SK-N-MC (cell line): ENCODE measurements around the gene RGS6.

Experiments
- DNase-seq: peaks from one replicate; pipeline ENCODE4 v3.0.0-alpha.2; 2011; ENCODE audit warnings: low read depth, low spot score
- H3K27ac ChIP-seq: fragments of 200-600 bp; sonication (generic); 2 replicates; pipeline ENCODE4 v1.5.1; 2016; ENCODE audit warnings: mixed run types
- H3K36me3 ChIP-seq: fragments of 200-600 bp; sonication (generic); 2 replicates; pipeline ENCODE4 v1.6.1; 2017; ENCODE audit warnings: antibody characterized with exemption, low read length, mixed read lengths; ENCODE audit not compliant: insufficient read depth
- H3K4me3 ChIP-seq: fragments of 200-600 bp; sonication (generic); 2 replicates; pipeline ENCODE4 v1.5.1; 2016
- H3K9ac ChIP-seq: fragments of 200-600 bp; sonication (generic); 2 replicates; pipeline ENCODE4 v1.8.0; 2017; ENCODE audit warnings: mixed run types, mixed read lengths; ENCODE audit not compliant: insufficient read length
- H3K9me3 ChIP-seq: fragments of 200-600 bp; sonication (generic); 2 replicates; pipeline ENCODE4 v1.6.1; 2017; ENCODE audit warnings: low read depth, mild to moderate bottlenecking, antibody characterized with exemption, low read length, moderate library complexity, mixed read lengths
- EZH2 ChIP-seq: fragments of 200-600 bp; sonication (generic); IDR thresholded peaks from one replicate; pipeline ENCODE4 v1.6.1; 2017; ENCODE audit warnings: antibody characterized with exemption
- FOXP2 ChIP-seq: optimal IDR thresholded peaks from 2 replicates; pipeline ENCODE3; 2011; ENCODE audit warnings: mild to moderate bottlenecking, moderate library complexity; ENCODE audit not compliant: insufficient read depth; ENCODE audit errors: extremely low read length, control extremely low read depth
- POLR2AphosphoS5 ChIP-seq: IDR thresholded peaks from 2 replicates; pipeline ENCODE4 v1.6.1; 2012; ENCODE audit warnings: mild to moderate bottlenecking, low read depth, low read length, borderline replicate concordance

The RGS6 gene

DNA sequence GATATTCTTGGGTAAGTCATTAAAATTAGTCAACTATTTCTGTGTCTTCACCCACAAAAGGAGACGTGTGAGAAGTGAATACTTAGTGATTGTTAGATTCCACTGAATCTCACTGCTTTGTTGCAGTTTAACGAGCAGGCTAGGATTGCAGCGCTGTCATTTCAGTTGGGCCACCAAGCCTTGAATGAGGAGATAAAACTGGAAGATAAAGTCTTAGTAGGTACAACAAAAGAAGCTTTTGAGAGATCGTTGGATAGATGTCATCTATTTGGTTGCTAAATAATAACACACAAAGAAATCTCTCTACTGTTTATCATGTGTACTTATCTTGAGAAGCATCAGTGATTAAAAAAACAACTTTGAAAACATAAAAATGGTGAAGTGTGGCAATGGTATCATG, 132.3 kb downstream of the RGS6 start:
- H3K9ac ChIP-seq, result no peak overlapping the region
- H3K9me3 ChIP-seq, result no peaks in the 10 kb centered on the region
- no peaks in the 10 kb centered on the region for H3K36me3 ChIP-seq
- no peak for TF ChIP-seq POLR2AphosphoS5
- no peak for TF ChIP-seq FOXP2
- TF ChIP-seq EZH2, result no peak
- no peak overlapping the region for H3K4me3 ChIP-seq
- no peak for DNase-seq
- no peak overlapping the region for H3K27ac ChIP-seq

DNA sequence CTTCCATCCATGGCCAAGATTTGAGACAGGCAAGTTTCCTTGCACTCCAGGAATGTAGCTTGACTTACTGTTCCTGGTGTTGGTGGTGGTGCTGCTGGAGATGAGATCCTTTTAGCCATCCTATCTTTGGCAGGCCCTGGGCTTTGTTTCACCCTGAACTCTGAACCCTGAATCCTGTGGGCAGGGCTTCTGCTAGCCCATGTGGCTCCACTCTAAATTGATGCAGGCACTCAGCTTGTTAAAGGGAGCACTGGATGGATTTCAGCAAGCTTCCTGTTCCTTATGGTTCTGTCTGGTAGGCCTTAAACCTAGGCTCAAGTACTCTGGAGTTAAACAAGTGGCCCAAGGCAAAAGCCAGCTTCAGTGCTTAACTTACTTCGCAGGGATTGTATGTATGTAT, 138.2 kb downstream of the RGS6 start:
- H3K4me3 ChIP-seq, result no peak overlapping the region
- no peaks in the 10 kb centered on the region for H3K9me3 ChIP-seq
- H3K36me3 ChIP-seq, result no peaks in the 10 kb centered on the region
- TF ChIP-seq EZH2 (no peak), FOXP2 (no peak), POLR2AphosphoS5 (no peak)
- H3K9ac ChIP-seq, result no peak overlapping the region
- no peak for DNase-seq
- no peak overlapping the region for H3K27ac ChIP-seq

DNA sequence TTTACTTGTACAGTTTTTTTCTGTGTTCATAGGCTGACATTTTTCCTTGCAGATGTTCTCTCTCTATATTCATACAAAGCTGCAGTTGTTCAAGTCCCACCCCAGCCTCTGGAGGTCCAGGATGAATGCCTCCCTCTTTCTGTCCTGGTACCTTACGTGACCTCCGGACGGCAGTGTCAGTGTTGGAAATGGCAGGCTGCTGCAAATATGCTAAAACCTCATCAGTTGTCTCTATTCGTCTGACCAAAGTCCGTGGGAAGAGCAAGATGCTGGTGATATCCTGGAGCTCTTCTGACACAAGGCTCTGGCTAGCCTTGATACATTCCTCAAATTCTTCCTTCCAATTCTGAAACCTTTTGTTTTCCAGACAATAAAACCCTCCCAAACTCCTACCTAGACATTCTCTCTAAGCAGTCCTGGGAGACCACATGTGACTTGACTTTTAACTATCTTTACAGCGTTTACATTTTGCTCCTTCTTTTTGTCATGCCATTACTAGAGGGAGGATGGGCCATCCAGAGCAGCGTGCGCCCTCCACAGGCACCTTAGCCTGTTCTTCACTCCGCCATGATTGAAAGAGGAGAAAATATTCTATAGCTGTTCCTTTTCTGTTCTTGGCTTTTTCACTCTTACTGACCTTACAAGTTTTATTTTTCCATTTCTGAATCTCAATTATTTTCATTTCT, 143.6 kb downstream of the RGS6 start:
- TF ChIP-seq FOXP2 (no peak), POLR2AphosphoS5 (no peak), EZH2 (no peak)
- H3K9me3 ChIP-seq, result no peaks in the 10 kb centered on the region
- H3K27ac ChIP-seq, result no peak overlapping the region
- H3K9ac ChIP-seq, result no peak overlapping the region
- no peak overlapping the region for H3K4me3 ChIP-seq
- H3K36me3 ChIP-seq, result no peaks in the 10 kb centered on the region
- DNase-seq, result no peak

DNA sequence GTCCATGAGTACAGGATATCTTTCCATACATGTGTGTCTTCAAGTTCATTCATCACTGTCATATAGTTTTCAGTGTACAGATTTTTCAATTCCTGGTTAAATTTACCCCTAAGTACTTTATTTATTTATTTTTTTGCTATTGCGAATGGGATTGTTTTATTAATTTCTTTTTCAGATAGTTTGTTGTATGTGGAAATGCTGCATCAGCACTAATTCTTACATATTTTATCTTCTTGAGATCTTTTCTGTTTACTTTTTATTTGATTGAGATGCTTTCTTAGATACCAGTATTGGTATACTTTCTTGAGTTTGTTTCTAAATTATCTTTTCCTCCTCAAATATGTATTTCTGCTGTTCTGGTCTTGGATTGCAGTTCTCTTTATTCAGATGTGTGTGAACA, 148.9 kb downstream of the RGS6 start:
- no peak for TF ChIP-seq FOXP2
- no peak for TF ChIP-seq POLR2AphosphoS5
- Histone ChIP-seq H3K27ac (0 out of 2 replicates have a peak overlapping the region, but pooled peaks have one; percentile 7), H3K9ac (no peak overlapping the region), H3K36me3 (no peaks in the 10 kb centered on the region), H3K9me3 (no peaks in the 10 kb centered on the region), H3K4me3 (no peak overlapping the region)
- DNase-seq, result no peak

DNA sequence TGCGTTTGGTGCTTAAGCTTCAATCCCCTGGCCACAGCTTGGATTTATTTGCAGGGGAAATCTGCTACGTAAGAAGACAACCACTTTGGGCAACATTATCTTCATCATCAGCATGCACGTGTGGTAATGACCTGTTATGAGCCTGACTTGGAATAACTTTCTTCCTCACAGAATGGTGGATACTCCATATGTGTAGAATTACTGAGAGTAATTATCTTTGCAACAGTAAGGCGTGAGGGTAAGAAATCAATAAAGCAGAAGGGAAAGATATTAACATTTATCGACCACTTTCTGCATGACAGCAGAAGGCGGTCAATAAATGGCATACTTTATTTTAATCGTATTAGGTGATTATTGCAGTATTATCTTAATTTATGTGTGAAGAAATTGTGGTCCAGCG, 152.7 kb downstream of the RGS6 start:
- Histone ChIP-seq H3K9ac (no peak overlapping the region), H3K36me3 (no peaks in the 10 kb centered on the region), H3K9me3 (no peaks in the 10 kb centered on the region), H3K4me3 (no peak overlapping the region), H3K27ac (no peak overlapping the region)
- TF ChIP-seq POLR2AphosphoS5 (no peak), FOXP2 (no peak), EZH2 (no peak)
- DNase-seq, result no peak

DNA sequence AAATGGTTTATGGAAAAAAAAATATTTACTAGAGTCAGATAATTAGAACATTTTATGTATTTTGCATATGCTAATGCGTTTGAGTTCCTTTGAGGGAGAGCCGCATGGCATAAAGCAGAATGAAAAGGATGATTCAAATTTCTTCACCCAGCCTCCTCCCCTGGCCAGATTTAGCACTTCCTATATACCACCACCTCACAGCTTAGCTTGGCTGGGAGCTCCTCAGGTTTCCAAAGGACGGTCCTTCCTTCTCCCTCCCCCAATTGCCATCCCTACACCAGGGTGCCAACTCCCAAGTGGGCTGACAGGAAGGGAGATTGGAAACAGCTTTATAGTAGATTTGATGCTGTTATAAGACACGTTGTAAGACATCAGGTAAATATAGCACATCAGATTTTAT, 157.4 kb downstream of the RGS6 start:
- no peak for TF ChIP-seq FOXP2

DNA sequence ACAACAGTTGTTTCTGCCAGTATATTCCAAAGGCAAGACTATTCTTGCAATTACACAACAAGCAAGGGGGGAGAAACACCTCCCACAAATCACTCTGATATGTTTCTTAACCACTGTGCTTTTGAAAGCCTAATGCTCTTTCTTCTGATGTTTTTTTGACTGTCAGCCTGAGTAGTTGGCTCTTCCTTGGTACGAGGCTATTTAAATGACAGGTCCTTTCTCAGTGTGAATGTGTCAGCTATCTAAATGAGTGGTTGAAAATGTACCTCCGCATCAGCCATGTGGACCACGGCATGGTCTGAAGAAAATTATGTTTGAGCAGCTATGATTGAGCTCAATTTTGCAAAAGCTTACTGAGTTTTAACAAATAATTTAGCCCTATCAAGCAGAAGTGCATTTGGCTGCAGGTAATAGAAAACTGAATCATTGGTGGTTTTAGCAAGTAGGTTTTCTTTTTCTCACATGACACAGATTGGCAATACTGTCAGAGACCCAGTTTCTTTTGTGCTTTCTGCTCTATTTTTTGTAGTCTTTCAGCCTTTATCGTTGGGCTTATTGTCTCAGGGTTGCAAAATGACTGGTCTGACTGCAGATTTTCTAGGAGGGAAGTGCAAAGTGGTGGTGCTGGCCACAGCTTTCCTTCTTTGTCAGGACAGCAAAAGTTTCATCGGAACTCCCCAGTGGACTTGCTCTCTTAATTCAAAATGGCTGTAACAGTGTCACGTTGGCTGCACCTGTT, 162.8 kb downstream of the RGS6 start:
- no peak for TF ChIP-seq POLR2AphosphoS5
- no peak for TF ChIP-seq EZH2
- TF ChIP-seq FOXP2, result no peak
- H3K9me3 ChIP-seq, result no peaks in the 10 kb centered on the region
- no peak overlapping the region for H3K4me3 ChIP-seq
- no peak for DNase-seq
- H3K9ac ChIP-seq, result no peak overlapping the region
- H3K36me3 ChIP-seq, result no peaks in the 10 kb centered on the region
- H3K27ac ChIP-seq, result no peak overlapping the region

More for the DNA sequence above, 157.4 kb downstream of the RGS6 start:
- no peak overlapping the region for H3K27ac ChIP-seq
- no peak for DNase-seq
- H3K4me3 ChIP-seq, result no peak overlapping the region
- no peak overlapping the region for H3K9ac ChIP-seq
- H3K9me3 ChIP-seq, result no peaks in the 10 kb centered on the region
- H3K36me3 ChIP-seq, result no peaks in the 10 kb centered on the region

DNA sequence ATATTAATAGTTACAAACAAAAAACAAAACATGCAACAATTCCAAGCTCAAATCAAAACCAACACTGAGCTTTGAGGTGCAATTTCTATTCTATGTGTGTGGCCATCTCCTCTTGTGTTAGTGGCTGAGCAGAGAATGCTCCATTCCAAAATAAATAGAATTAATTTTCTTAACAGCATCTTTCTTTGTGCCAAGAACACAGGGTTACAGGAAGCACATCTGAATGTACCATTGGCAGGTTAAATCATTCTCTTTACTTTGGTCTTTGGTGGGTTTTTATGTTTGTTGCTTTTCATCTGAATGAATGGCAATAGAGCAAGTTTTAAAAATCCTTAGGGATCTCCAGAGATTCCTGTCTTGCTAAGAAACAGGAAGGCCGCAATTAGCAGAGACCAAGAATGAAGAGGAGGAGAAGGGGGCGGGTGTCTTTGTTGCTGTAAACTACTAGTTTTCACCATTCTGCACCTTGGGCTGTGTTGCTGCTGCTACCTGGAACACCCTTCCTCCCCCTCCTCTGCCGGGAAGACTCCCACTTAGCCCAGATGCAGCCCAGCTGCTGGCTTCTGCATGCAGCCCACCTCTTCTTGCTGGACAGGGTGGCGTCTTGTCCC, 165.0 kb downstream of the RGS6 start:
- no peaks in the 10 kb centered on the region for H3K36me3 ChIP-seq
- DNase-seq, result no peak
- H3K9ac ChIP-seq, result no peak overlapping the region
- no peaks in the 10 kb centered on the region for H3K9me3 ChIP-seq
- TF ChIP-seq POLR2AphosphoS5, result no peak
- no peak overlapping the region for H3K4me3 ChIP-seq
- H3K27ac ChIP-seq, result no peak overlapping the region

DNA sequence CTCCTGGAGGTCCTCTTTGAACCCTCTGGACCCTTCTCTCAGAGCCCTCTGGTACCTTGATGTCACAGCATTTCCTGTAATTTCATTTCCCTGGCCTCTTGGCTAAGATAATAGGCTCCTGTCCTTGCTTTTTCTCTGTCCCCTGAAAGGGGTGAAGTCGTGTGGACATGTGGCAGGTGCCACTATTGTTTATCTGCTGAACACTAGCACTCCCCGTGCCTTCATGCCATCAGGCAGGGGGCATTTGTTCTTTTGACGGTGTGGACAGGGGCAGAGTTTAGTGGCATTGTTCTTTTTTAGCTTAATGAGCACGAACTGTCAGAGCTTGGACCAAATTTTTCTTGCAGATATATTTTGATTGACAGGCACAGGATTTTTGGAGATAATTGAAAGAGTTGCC, 166.0 kb downstream of the RGS6 start:
- TF ChIP-seq EZH2 (no peak), FOXP2 (no peak), POLR2AphosphoS5 (no peak)
- H3K36me3 ChIP-seq, result no peaks in the 10 kb centered on the region
- H3K27ac ChIP-seq, result no peak overlapping the region
- DNase-seq, result no peak
- H3K9me3 ChIP-seq, result no peaks in the 10 kb centered on the region
- no peak overlapping the region for H3K4me3 ChIP-seq
- H3K9ac ChIP-seq, result no peak overlapping the region
